ENCODE measurements around the gene IFT27.

The IFT27 gene

DNA sequence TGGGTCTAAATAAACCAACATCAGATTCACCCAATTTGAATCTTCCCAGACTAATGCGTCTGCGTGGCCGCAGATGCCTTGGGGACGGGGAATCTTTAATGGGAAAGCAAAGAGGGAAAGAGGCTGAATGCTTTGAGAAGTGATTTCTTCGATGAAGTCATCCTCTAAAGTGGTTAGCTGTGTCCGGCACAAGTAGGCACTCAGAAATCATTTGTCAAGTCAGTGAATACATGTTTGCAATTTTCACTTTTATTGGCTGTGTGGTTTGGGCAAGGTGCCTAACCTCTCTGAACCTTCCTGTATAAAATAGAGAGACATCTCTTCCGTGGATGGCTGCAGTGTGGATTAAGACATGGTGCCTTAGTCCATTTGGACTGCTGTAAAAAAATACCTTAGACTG, 19.7 kb upstream of the IFT27 start:
- H3K36me3 ChIP-seq (ENCODE audit: control insufficient read depth, insufficient read depth, low read length), result no peaks in the 10 kb centered on the region
- H3K4me1 ChIP-seq (ENCODE audit: control insufficient read depth, insufficient read depth, low read length), result peaks cover 21% of the 10 kb centered on the region
- no peak overlapping the region for H3K27ac ChIP-seq (ENCODE audit: low read depth, low read length)
- H3K9me3 ChIP-seq (ENCODE audit: control insufficient read depth, insufficient read depth, low read depth, low read length), result no peaks in the 10 kb centered on the region
- no peaks in the 10 kb centered on the region for H3K27me3 ChIP-seq (ENCODE audit: control insufficient read depth, insufficient read depth, low read length)
- H3K9ac ChIP-seq (ENCODE audit: low read length), result no peak overlapping the region
- H3K4me3 ChIP-seq (ENCODE audit: low read depth, low read length), result no peak overlapping the region

DNA sequence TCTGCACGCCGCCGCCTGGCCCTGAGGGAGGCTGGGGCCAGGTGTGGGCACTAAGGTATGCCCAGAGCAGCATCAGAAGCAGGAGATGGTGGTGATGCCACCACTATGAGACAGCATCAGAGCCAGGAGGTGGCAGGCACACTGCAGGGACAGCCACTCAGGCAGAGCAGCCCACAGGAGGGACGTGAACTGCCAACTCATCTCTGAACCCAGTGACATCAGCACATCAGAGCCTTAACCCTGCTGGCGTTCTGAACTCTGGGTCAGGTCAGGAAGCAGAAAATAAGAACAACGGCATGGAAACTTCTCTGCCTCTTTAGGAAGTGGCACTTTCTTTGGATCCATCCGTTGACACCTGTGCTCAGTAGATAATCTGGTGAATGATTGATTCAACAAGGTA, 14.7 kb upstream of the IFT27 start:
- Histone ChIP-seq H3K9me3 (ENCODE audit: control insufficient read depth, insufficient read depth, low read depth, low read length) (no peaks in the 10 kb centered on the region), H3K27ac (ENCODE audit: low read depth, low read length) (no peak overlapping the region), H3K4me3 (ENCODE audit: low read depth, low read length) (no peak overlapping the region), H3K27me3 (ENCODE audit: control insufficient read depth, insufficient read depth, low read length) (no peaks in the 10 kb centered on the region; the same call in 1 of the 2 replicates), H3K4me1 (ENCODE audit: control insufficient read depth, insufficient read depth, low read length) (no peaks in the 10 kb centered on the region; the same call in 1 of the 2 replicates), H3K9ac (ENCODE audit: low read length) (no peak overlapping the region), H3K36me3 (ENCODE audit: control insufficient read depth, insufficient read depth, low read length) (no peaks in the 10 kb centered on the region)

DNA sequence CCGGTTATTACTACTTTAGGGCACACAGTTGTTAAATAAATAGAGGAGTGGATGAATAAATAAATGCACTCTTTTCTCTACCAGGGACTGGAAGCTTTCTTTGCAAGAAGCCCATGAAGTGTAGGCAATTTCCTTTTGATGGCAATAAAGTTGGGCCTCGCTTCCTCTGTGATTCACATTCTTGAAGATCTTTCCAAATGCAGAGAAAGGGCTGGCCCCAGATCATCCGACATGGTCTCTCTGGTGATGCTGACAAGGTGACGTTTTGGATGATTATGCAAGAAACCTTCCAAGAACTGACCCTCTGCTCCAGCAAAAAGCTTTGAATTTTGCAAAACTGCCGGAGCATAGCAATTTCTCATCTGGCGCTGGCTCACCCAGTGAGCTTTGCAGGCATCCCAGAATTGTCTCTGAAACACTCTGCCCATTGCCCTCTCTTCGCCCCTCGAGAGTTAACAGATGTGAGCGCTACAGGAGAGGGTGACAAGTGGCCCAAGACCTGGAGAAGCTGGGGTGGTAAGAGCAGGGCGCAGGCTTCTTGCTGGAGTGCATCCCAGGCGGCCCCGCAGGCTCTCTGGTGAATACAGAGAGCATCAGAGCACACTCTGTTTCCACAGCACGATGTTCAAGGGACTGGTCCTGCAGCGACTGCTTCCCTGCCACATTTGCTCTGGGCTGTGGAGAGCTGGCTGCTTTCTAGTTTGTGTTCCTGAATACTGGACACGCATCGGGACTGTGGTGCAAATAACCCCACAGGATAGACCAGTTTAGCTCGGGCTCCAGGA, 11.5 kb upstream of the IFT27 start:
- peaks cover 9% of the 10 kb centered on the region; the same call in 1 of the 2 replicates for H3K27me3 ChIP-seq (ENCODE audit: control insufficient read depth, insufficient read depth, low read length)

DNA sequence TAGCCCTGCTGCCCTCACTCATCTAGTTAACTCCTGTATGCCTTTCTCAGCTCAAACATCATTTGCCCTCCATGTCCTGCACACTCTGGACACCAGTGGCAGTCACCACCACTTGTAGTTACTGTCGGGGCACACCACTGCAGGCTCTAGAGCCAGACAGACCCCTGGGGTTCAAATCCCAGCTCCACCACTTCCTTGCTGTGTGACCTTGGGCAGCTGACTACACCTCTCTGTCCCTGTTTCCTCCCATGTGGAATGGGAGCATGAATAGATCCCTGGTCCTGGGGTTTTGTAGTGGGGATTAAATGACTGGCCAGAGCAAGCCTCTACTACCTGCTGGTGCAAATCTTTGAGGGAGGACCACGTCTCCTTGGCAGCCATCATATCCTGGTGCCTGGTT, 7.8 kb upstream of the IFT27 start:
- Histone ChIP-seq H3K36me3 (ENCODE audit: control insufficient read depth, insufficient read depth, low read length) (no peaks in the 10 kb centered on the region), H3K9ac (ENCODE audit: low read length) (no peak overlapping the region), H3K4me1 (ENCODE audit: control insufficient read depth, insufficient read depth, low read length) (peaks cover 5% of the 10 kb centered on the region), H3K4me3 (ENCODE audit: low read depth, low read length) (no peak overlapping the region), H3K27me3 (ENCODE audit: control insufficient read depth, insufficient read depth, low read length) (peaks cover 13% of the 10 kb centered on the region; the same call in 1 of the 2 replicates), H3K9me3 (ENCODE audit: control insufficient read depth, insufficient read depth, low read depth, low read length) (peaks cover 10% of the 10 kb centered on the region; the same call in 1 of the 2 replicates), H3K27ac (ENCODE audit: low read depth, low read length) (no peak overlapping the region)

More for the DNA sequence above, 11.5 kb upstream of the IFT27 start:
- Histone ChIP-seq H3K9ac (ENCODE audit: low read length) (no peak overlapping the region), H3K27ac (ENCODE audit: low read depth, low read length) (no peak overlapping the region), H3K36me3 (ENCODE audit: control insufficient read depth, insufficient read depth, low read length) (no peaks in the 10 kb centered on the region), H3K9me3 (ENCODE audit: control insufficient read depth, insufficient read depth, low read depth, low read length) (no peaks in the 10 kb centered on the region), H3K4me1 (ENCODE audit: control insufficient read depth, insufficient read depth, low read length) (no peaks in the 10 kb centered on the region; the same call in 1 of the 2 replicates), H3K4me3 (ENCODE audit: low read depth, low read length) (no peak overlapping the region)

DNA sequence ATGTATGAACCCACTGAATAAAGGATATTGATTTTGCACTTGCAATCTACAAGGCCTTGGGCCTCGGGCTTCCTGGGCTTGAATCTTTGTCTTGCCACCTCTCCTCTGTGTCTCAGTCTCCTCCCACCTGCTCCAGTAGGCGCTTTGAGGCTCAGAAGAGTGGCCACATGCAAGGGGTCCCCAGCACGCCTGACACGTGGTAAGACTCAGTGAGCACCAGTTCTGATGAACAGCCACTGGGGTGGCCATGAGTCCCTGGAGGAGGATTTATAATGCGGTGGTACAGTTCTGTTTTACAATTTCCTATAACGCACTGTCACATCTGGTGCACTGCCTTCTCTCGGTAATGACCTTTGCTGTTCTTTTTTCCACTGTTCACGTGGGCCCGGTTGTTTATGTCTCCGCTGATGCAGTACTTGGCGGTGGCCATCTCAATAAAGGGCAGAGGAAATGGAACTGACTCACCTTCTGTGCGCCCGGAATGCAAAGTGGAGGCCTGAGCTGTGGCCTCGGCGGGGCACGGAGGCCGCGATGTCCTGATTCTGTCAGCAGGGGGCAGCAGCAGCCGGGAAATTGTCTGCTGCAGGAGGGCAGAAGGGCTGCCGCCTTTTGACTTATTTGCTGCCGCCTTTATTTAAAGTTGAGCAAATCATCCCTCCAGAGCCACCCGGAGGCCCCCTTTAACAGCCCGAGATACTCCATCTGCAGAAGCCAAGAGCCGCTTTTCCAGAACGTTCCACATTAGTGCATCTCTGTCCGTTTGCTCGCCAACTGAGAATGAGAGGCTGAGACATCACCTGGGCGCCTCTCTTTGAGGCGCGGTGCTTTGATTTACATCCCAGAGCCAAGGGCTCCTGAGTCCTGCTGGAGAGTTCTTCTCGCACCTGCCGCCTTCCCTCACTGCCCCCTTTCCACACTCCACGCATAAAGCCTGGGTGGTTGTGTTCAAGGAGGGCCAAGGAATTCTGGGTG, 6.0 kb upstream of the IFT27 start:
- Histone ChIP-seq H3K27ac (ENCODE audit: low read depth, low read length) (no peak overlapping the region), H3K4me3 (ENCODE audit: low read depth, low read length) (peak overlapping the region; percentile 28; the same call in 1 of the 2 replicates), H3K9me3 (ENCODE audit: control insufficient read depth, insufficient read depth, low read depth, low read length) (peaks cover 28% of the 10 kb centered on the region), H3K27me3 (ENCODE audit: control insufficient read depth, insufficient read depth, low read length) (peaks cover 19% of the 10 kb centered on the region), H3K4me1 (ENCODE audit: control insufficient read depth, insufficient read depth, low read length) (peaks cover 5% of the 10 kb centered on the region), H3K36me3 (ENCODE audit: control insufficient read depth, insufficient read depth, low read length) (no peaks in the 10 kb centered on the region), H3K9ac (ENCODE audit: low read length) (no peak overlapping the region)

DNA sequence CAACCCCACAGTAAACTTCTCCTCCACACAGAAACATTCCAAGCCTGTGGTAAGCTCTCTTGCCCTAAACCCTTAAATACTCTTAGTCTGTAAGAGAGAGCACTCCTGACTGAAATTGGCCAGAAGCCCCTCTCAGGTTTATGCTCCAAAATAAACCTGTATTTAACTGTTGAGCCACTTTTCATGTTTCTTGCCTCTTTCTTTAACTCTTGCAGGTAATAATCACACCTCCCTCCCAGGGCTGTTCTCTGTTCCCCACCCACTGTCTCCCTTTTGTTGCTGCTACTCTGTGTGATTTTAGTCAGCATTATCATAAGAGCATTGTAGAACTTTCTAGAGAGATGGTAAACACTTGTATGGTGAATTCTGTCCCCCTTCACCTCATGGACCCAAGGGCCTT, 2.1 kb upstream of the IFT27 start:
- Histone ChIP-seq H3K9ac (ENCODE audit: low read length) (no peak overlapping the region), H3K4me1 (ENCODE audit: control insufficient read depth, insufficient read depth, low read length) (peaks cover 13% of the 10 kb centered on the region), H3K4me3 (ENCODE audit: low read depth, low read length) (no peak overlapping the region), H3K27ac (ENCODE audit: low read depth, low read length) (no peak overlapping the region), H3K36me3 (ENCODE audit: control insufficient read depth, insufficient read depth, low read length) (no peaks in the 10 kb centered on the region), H3K9me3 (ENCODE audit: control insufficient read depth, insufficient read depth, low read depth, low read length) (peaks cover 28% of the 10 kb centered on the region), H3K27me3 (ENCODE audit: control insufficient read depth, insufficient read depth, low read length) (peaks cover 19% of the 10 kb centered on the region)

DNA sequence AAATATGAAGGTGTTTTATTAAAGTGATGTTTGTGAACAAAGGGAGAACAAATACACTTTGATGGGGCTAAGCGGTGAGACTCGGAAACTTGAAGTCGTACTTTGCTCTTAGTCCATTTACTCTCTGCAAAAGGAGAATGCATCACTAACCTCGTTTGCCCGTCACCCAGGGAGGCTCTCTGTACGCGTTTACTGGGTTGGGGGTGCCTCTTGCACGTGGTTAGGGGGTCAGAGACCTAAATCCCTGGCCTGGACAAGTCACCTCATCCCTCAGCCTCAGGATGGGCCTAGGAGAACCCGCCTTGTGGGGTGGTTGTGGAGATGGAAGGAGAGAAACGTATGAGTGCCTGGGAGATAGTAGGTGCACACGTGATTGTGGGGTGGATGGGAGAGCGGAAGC, 803 bp upstream of the IFT27 start:
- no peak overlapping the region for H3K27ac ChIP-seq (ENCODE audit: low read depth, low read length)
- peaks cover 11% of the 10 kb centered on the region for H3K4me1 ChIP-seq (ENCODE audit: control insufficient read depth, insufficient read depth, low read length)
- peak overlapping the region; percentile 32 for H3K4me3 ChIP-seq (ENCODE audit: low read depth, low read length)
- H3K27me3 ChIP-seq (ENCODE audit: control insufficient read depth, insufficient read depth, low read length), result peaks cover 10% of the 10 kb centered on the region
- 0 out of 2 replicates have a peak, but pooled peaks cover 5% of the 10 kb centered on the region for H3K36me3 ChIP-seq (ENCODE audit: control insufficient read depth, insufficient read depth, low read length)
- peaks cover 28% of the 10 kb centered on the region for H3K9me3 ChIP-seq (ENCODE audit: control insufficient read depth, insufficient read depth, low read depth, low read length)
- H3K9ac ChIP-seq (ENCODE audit: low read length), result no peak overlapping the region

DNA sequence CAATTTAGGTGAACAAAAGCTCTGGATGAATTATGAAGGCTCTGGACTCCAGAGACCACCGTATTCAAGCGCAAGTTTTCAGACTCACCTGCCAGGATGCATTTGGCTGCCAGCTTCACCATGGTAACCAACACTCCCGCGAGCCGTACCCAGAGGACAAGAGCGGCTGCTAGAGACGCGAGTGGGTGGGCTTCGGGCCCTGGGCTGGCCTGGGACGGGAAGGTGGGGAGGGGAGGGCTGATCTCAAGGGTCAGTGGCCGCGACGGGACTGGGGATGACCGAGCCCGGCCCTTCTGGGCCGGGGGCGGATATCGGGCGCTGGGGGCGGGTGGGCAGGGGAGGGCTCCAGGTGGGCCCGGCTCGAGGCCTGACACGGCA, 344 bp downstream of the IFT27 start:
- no peak overlapping the region for H3K27ac ChIP-seq (ENCODE audit: low read depth, low read length)
- H3K9ac ChIP-seq (ENCODE audit: low read length), result peak overlapping the region; percentile 58
- 0 out of 2 replicates have a peak, but pooled peaks cover 5% of the 10 kb centered on the region for H3K36me3 ChIP-seq (ENCODE audit: control insufficient read depth, insufficient read depth, low read length)
- H3K27me3 ChIP-seq (ENCODE audit: control insufficient read depth, insufficient read depth, low read length), result peaks cover 10% of the 10 kb centered on the region
- H3K4me1 ChIP-seq (ENCODE audit: control insufficient read depth, insufficient read depth, low read length), result peaks cover 9% of the 10 kb centered on the region
- peak overlapping the region; percentile 89 for H3K4me3 ChIP-seq (ENCODE audit: low read depth, low read length)
- peaks cover 28% of the 10 kb centered on the region for H3K9me3 ChIP-seq (ENCODE audit: control insufficient read depth, insufficient read depth, low read depth, low read length)

DNA sequence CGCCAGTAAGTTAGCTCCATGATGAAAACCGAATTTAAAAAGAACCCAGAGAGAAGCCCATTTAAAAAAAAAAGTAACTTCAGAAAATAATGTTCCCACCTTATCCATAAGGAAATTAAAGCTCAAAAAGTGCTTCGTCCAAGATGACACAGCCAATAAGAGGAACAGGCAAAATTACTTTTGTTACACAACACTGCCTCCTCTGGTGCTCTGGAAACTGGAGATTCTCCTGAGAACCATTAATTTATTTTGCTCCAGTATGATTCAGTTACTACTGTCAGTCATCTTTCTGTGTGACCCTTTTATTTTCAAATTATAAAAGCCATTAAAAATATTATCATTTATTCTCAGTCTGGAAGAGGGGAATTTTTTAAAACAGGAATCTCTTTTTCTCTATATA, 2.0 kb downstream of the IFT27 start:
- Histone ChIP-seq H3K27ac (ENCODE audit: low read depth, low read length) (no peak overlapping the region), H3K27me3 (ENCODE audit: control insufficient read depth, insufficient read depth, low read length) (peaks cover 10% of the 10 kb centered on the region), H3K9me3 (ENCODE audit: control insufficient read depth, insufficient read depth, low read depth, low read length) (peaks cover 20% of the 10 kb centered on the region), H3K9ac (ENCODE audit: low read length) (no peak overlapping the region), H3K4me1 (ENCODE audit: control insufficient read depth, insufficient read depth, low read length) (peaks cover 14% of the 10 kb centered on the region), H3K4me3 (ENCODE audit: low read depth, low read length) (no peak overlapping the region), H3K36me3 (ENCODE audit: control insufficient read depth, insufficient read depth, low read length) (0 out of 2 replicates have a peak, but pooled peaks cover 5% of the 10 kb centered on the region)

DNA sequence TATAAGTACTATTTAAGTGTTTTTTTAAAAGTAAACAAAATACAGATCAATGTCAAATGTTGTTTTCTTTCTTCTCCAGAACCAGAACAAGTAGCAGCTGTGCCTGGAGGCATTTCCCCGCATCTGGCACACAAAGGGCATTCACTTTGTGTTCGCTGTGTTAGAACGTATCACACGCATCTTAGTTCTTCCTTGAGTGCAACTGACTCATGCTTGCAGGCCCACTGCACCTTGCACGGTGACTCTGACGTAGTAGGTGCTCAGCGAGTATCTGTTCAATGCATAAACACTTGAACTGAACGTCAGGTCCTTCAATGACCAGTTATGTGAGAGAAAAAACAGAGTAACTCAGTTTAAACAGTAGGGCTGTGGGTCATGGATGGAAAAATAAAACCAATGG, 3.5 kb downstream of the IFT27 start:
- Histone ChIP-seq H3K27me3 (ENCODE audit: control insufficient read depth, insufficient read depth, low read length) (peaks cover 8% of the 10 kb centered on the region), H3K9me3 (ENCODE audit: control insufficient read depth, insufficient read depth, low read depth, low read length) (peaks cover 6% of the 10 kb centered on the region; the same call in 1 of the 2 replicates), H3K9ac (ENCODE audit: low read length) (no peak overlapping the region), H3K27ac (ENCODE audit: low read depth, low read length) (no peak overlapping the region), H3K4me3 (ENCODE audit: low read depth, low read length) (no peak overlapping the region), H3K4me1 (ENCODE audit: control insufficient read depth, insufficient read depth, low read length) (peaks cover 14% of the 10 kb centered on the region), H3K36me3 (ENCODE audit: control insufficient read depth, insufficient read depth, low read length) (peaks cover 8% of the 10 kb centered on the region; the same call in 1 of the 2 replicates)
